BLaER1 (cell line): ENCODE data around the gene ETFA.

Experiments used
- H3K27ac ChIP-seq: shearing (Covaris generic); formaldehyde crosslinking; 2 replicates; pipeline ENCODE4 v1.8.1; 2022
- H3K27me3 ChIP-seq: shearing (Covaris generic); formaldehyde crosslinking; 2 replicates; pipeline ENCODE4 v1.8.1; 2022
- H3K36me3 ChIP-seq: shearing (Covaris generic); formaldehyde crosslinking; 2 replicates; pipeline ENCODE4 v1.8.1; 2022
- H3K4me1 ChIP-seq: shearing (Covaris generic); formaldehyde crosslinking; 2 replicates; pipeline ENCODE4 v1.8.1; 2022
- H3K4me2 ChIP-seq: shearing (Covaris generic); formaldehyde crosslinking; 2 replicates; pipeline ENCODE4 v1.8.1; 2022
- H3K4me3 ChIP-seq: shearing (Covaris generic); formaldehyde crosslinking; 2 replicates; pipeline ENCODE4 v1.8.1; 2022
- H3K9ac ChIP-seq: shearing (Covaris generic); formaldehyde crosslinking; 2 replicates; pipeline ENCODE4 v1.8.1; 2022
- H3K9me3 ChIP-seq: shearing (Covaris generic); formaldehyde crosslinking; 2 replicates; pipeline ENCODE4 v1.8.1; 2022
- H4K20me1 ChIP-seq: shearing (Covaris generic); formaldehyde crosslinking; 2 replicates; pipeline ENCODE4 v1.8.1; 2022
- Cebpa-rat ChIP-seq: shearing (Covaris generic); IDR thresholded peaks from 2 replicates; pipeline ENCODE4 v1.8.1; 2022

The ETFA gene

DNA sequence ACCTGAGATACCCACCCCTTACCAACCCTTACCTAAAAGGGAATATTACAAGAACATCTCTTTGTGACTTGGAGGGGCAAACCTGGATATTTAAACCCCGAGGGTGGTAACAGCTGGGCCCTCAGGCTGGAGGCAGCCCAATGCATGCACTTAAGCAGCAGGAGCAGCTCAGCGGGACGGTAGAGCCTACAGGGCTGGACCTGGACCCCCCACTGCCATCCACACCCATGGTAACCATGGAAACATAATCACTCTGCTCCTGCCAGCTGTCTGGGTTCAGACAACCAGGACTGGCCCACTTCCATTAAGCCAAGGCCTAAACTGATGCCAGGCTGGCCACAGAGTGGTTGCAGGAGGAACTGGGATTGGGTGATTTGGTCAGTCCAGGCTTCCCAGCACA lies 52.8 kb downstream of the ETFA start:
- no peak overlapping the region for H3K4me3 ChIP-seq
- peaks cover 76% of the 10 kb centered on the region for H3K9me3 ChIP-seq
- TF ChIP-seq Cebpa-rat, result no peak
- no peak overlapping the region for H3K4me2 ChIP-seq
- H3K27me3 ChIP-seq, result no peaks in the 10 kb centered on the region
- no peak overlapping the region for H3K9ac ChIP-seq
- no peak overlapping the region for H3K27ac ChIP-seq
- no peaks in the 10 kb centered on the region for H4K20me1 ChIP-seq
- H3K4me1 ChIP-seq, result peaks cover 8% of the 10 kb centered on the region; the same call in 1 of the 2 replicates
- H3K36me3 ChIP-seq, result peaks cover 92% of the 10 kb centered on the region

GRCh38 chr15:76253691-76254473 lies 57.4 kb downstream of the ETFA start:
- H3K4me3 ChIP-seq, result no peak overlapping the region
- peaks cover 32% of the 10 kb centered on the region for H3K9me3 ChIP-seq
- no peak overlapping the region for H3K27ac ChIP-seq
- H3K4me1 ChIP-seq, result peaks cover 8% of the 10 kb centered on the region; the same call in 1 of the 2 replicates
- TF ChIP-seq Cebpa-rat, result no peak
- H4K20me1 ChIP-seq, result no peaks in the 10 kb centered on the region
- H3K4me2 ChIP-seq, result no peak overlapping the region; the same call in 1 of the 2 replicates
- H3K36me3 ChIP-seq, result peaks cover 68% of the 10 kb centered on the region
- H3K27me3 ChIP-seq, result no peaks in the 10 kb centered on the region
- H3K9ac ChIP-seq, result no peak overlapping the region

DNA sequence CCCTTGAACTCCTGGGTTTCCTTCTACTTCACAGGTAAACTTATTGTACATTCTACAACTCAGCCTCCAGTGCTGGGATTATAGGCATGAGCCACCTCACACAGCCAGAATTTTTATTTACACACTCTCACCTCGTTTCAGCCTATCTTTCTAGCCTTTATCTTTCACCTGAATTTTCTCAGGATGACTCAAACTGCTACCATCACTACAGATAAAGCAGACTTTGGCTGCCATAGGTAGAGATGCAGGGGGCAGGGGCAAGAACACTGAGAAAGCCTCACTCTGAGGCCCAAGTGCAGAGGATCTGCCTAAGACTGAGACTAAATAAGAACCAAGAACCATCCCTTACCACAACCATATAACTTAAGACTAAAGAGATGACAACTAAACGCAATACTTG lies 59.0 kb downstream of the ETFA start:
- Histone ChIP-seq H3K9me3 (peaks cover 23% of the 10 kb centered on the region), H4K20me1 (0 out of 2 replicates have a peak, but pooled peaks cover 3% of the 10 kb centered on the region), H3K4me1 (peaks cover 8% of the 10 kb centered on the region; the same call in 1 of the 2 replicates), H3K27me3 (no peaks in the 10 kb centered on the region), H3K36me3 (peaks cover 57% of the 10 kb centered on the region), H3K4me3 (no peak overlapping the region), H3K27ac (no peak overlapping the region), H3K4me2 (no peak overlapping the region), H3K9ac (no peak overlapping the region)
- no peak for TF ChIP-seq Cebpa-rat

DNA sequence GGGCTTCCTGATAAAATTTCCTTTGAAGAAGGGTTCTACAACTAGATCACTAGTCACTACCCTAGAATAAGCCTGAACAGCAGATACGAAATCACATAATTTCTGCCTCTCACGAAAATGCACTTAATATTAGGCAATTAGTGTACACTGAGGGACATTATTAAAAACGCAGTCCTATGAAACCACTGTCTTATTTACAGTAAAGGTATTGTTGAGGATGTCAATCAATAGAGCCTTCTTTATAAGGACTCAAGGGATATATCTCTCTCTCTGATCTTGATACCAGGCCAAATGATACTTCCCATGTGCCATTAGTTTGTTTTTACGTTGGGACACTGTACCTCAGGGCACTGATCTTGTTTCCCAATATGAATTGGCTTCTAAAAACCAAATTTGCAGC lies 59.6 kb downstream of the ETFA start:
- peaks cover 8% of the 10 kb centered on the region; the same call in 1 of the 2 replicates for H3K4me1 ChIP-seq
- no peak for TF ChIP-seq Cebpa-rat
- H3K27me3 ChIP-seq, result no peaks in the 10 kb centered on the region
- peaks cover 52% of the 10 kb centered on the region for H3K36me3 ChIP-seq
- H3K27ac ChIP-seq, result no peak overlapping the region
- H3K4me2 ChIP-seq, result no peak overlapping the region
- H3K4me3 ChIP-seq, result no peak overlapping the region
- H4K20me1 ChIP-seq, result 0 out of 2 replicates have a peak, but pooled peaks cover 5% of the 10 kb centered on the region
- no peak overlapping the region for H3K9ac ChIP-seq
- peaks cover 23% of the 10 kb centered on the region for H3K9me3 ChIP-seq

- Histone ChIP-seq H3K36me3 (peaks cover 27% of the 10 kb centered on the region), H4K20me1 (0 out of 2 replicates have a peak, but pooled peaks cover 16% of the 10 kb centered on the region), H3K4me3 (no peak overlapping the region), H3K27ac (no peak overlapping the region), H3K9me3 (0 out of 2 replicates have a peak, but pooled peaks cover 4% of the 10 kb centered on the region), H3K4me1 (no peaks in the 10 kb centered on the region), H3K27me3 (no peaks in the 10 kb centered on the region), H3K9ac (no peak overlapping the region), H3K4me2 (no peak overlapping the region)
- no peak for TF ChIP-seq Cebpa-rat
These were observed 66.1 kb downstream of the ETFA start for GRCh38 chr15:76245072-76245610.

DNA sequence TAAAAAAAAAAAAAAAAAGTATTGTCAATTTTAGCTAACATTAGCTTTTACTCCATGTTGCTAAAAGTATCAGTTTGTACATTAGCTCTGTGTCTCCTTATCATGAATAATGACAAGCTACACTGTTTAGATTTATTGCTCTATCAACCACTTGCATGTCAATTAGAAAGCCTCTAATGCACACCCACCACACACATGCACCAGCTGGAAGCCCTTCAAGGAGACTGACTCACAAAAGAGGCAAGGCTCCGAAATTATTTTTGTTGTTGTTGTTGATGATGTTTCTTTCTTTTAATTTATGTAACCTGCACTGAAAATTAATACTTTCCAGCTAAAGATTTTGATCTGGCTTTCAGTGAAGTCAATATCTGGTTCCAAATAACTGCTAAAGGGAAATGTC lies 71.5 kb downstream of the ETFA start:
- H3K9me3 ChIP-seq, result 0 out of 2 replicates have a peak, but pooled peaks cover 4% of the 10 kb centered on the region
- no peak overlapping the region for H3K4me3 ChIP-seq
- H3K36me3 ChIP-seq, result peaks cover 23% of the 10 kb centered on the region
- no peak overlapping the region for H3K4me2 ChIP-seq
- peaks cover 21% of the 10 kb centered on the region for H4K20me1 ChIP-seq
- no peak overlapping the region for H3K9ac ChIP-seq
- no peak overlapping the region for H3K27ac ChIP-seq
- H3K4me1 ChIP-seq, result no peaks in the 10 kb centered on the region
- no peak for TF ChIP-seq Cebpa-rat
- no peaks in the 10 kb centered on the region for H3K27me3 ChIP-seq

DNA sequence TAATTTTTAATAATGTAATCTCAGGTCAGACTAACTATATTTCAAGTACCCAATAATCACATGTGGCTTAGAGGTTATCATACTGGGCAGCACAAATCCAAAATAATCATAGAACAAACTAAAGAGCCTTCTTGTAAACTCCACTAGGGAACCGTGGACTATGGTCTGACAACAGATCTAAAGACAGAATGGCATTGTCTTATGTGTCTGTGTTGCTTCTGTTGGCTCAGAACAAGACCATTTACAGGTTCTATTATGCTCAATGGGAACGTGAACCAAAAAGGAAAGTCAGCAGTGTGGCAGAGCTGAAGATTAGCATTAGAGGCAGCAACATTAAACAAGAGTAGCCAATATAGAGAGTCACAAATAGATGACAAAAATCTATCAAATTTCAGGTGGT lies 74.9 kb downstream of the ETFA start:
- TF ChIP-seq Cebpa-rat, result no peak
- Histone ChIP-seq H3K4me1 (no peaks in the 10 kb centered on the region), H3K4me2 (no peak overlapping the region), H3K27me3 (no peaks in the 10 kb centered on the region), H3K4me3 (no peak overlapping the region), H4K20me1 (peaks cover 32% of the 10 kb centered on the region), H3K27ac (no peak overlapping the region), H3K9ac (no peak overlapping the region), H3K9me3 (no peaks in the 10 kb centered on the region), H3K36me3 (peaks cover 13% of the 10 kb centered on the region)

- H3K4me1 ChIP-seq, result no peaks in the 10 kb centered on the region
- TF ChIP-seq Cebpa-rat, result no peak
- no peak overlapping the region for H3K4me3 ChIP-seq
- H3K4me2 ChIP-seq, result no peak overlapping the region
- H3K27ac ChIP-seq, result no peak overlapping the region
- peaks cover 32% of the 10 kb centered on the region for H4K20me1 ChIP-seq
- H3K36me3 ChIP-seq, result peaks cover 18% of the 10 kb centered on the region
- no peak overlapping the region for H3K9ac ChIP-seq
- no peaks in the 10 kb centered on the region for H3K27me3 ChIP-seq
- no peaks in the 10 kb centered on the region for H3K9me3 ChIP-seq
These were observed 76.0 kb downstream of the ETFA start for GRCh38 chr15:76235186-76235826.

DNA sequence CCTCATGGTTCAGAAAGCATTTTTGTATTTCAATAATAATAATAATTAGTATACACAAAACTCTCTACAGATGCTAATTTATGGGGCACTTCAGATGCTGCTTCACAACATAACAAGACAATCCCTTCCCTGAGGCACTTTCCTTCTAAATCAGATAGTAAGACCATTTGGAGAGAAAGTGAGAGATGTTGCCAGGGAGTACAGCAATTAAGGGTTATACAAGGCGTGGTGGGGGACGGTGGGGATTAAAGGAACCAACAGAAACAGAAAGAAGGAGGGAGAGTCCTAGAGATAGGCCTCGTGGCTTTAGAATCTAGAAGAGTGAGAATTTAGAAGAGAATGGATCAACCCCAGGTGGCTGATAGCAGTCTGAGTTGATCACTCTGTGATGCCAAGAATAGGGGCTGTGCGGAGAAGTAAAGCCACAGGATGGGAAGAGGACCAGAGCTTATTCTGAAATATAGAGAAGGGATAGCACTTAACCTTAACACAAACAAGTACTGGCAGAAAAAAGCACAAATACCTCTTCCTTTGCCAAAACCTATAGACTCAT lies 76.9 kb downstream of the ETFA start:
- peaks cover 24% of the 10 kb centered on the region for H3K36me3 ChIP-seq
- no peak overlapping the region for H3K4me2 ChIP-seq
- TF ChIP-seq Cebpa-rat, result no peak
- no peak overlapping the region for H3K4me3 ChIP-seq
- no peak overlapping the region for H3K27ac ChIP-seq
- no peak overlapping the region for H3K9ac ChIP-seq
- H3K27me3 ChIP-seq, result no peaks in the 10 kb centered on the region
- peaks cover 32% of the 10 kb centered on the region for H4K20me1 ChIP-seq
- no peaks in the 10 kb centered on the region for H3K9me3 ChIP-seq
- no peaks in the 10 kb centered on the region for H3K4me1 ChIP-seq

DNA sequence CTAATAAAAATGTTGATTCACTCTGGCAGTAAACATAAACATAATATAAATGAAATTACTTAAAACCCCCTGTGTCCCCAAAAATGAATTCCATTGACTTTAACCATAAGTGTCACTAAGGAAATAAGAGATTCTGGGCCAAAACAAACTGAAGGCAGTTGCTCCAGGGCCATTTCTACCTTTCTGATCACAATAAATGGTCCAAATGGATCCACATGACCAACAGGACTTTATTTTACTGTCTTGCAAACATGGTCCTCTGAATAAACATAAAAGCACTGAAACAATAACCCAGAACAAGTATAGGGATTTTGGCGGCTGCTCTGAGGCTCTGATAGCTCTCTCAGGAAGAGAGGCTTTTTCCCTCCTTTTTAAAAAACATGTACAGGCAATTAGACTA lies 77.3 kb downstream of the ETFA start:
- H3K27me3 ChIP-seq, result no peaks in the 10 kb centered on the region
- no peak overlapping the region for H3K4me2 ChIP-seq
- H4K20me1 ChIP-seq, result peaks cover 32% of the 10 kb centered on the region
- H3K27ac ChIP-seq, result no peak overlapping the region
- H3K9ac ChIP-seq, result no peak overlapping the region
- no peak for TF ChIP-seq Cebpa-rat
- no peak overlapping the region for H3K4me3 ChIP-seq
- no peaks in the 10 kb centered on the region for H3K4me1 ChIP-seq
- H3K9me3 ChIP-seq, result no peaks in the 10 kb centered on the region
- H3K36me3 ChIP-seq, result peaks cover 29% of the 10 kb centered on the region
